Tibial artery (tissue), 4 donors: Measurements from ENCODE around the gene HIPK2.

ENCODE experiments used
- DNase-seq, 2 donors: peaks; one replicate each; pipeline ENCODE4 v3.0.0-alpha.2; 2019
- H3K27ac ChIP-seq, 2 donors: fragments of 200-600 bp; sonication (generic) in 1 of 2; 1 replicate in 1 of 2; 2 replicates in 1 of 2; pipeline ENCODE4 v1.5.1; 2018 to 2019; ENCODE audit warnings: mild to moderate bottlenecking in 1 of 2
- H3K27me3 ChIP-seq, 2 donors: fragments of 200-600 bp; sonication (generic) in 1 of 2; one replicate each; pipeline versions ENCODE4 v1.5.1 to v1.6.0; 2016 to 2019
- H3K36me3 ChIP-seq, 3 donors: fragments of 200-600 bp; sonication (generic) in 2 of 3; one replicate each; pipeline ENCODE4 v1.5.1; 2016 to 2019; ENCODE audit warnings: mild to moderate bottlenecking in 2 of 3
- H3K4me1 ChIP-seq, 4 donors: fragments of 200-600 bp; sonication (generic) in 2 of 4; 1 replicate in 3 of 4; 2 replicates in 1 of 4; pipeline ENCODE4 v1.5.1; 2016 to 2019
- H3K4me3 ChIP-seq, 2 donors: fragments of 200-600 bp; sonication (generic) in 1 of 2; 1 replicate in 1 of 2; 2 replicates in 1 of 2; pipeline ENCODE4 v1.5.1; 2018 to 2019; ENCODE audit warnings: mild to moderate bottlenecking in 2 of 2
- H3K9me3 ChIP-seq, 3 donors: fragments of 200-600 bp; sonication (generic) in 1 of 3; one replicate each; pipeline ENCODE4 v1.5.1; 2016 to 2019
- CTCF ChIP-seq, 2 experiments: fragments of 200-600 bp in 1 of 2; fragments of 450-650 bp in 1 of 2; IDR thresholded peaks; one replicate each; pipeline ENCODE4 v1.5.1; 2017 to 2019; ENCODE audit warnings: antibody characterized with exemption in 2 of 2, mild to moderate bottlenecking in 1 of 2, moderate library complexity in 1 of 2
- intact Hi-C: fragments of 100-400 bp; cut with DNase I; formaldehyde crosslinking; loops from one replicate; pipeline ENCODE4 v1.15.0; 2023; ENCODE audit warnings: low total_unique reads

Gene HIPK2

DNA sequence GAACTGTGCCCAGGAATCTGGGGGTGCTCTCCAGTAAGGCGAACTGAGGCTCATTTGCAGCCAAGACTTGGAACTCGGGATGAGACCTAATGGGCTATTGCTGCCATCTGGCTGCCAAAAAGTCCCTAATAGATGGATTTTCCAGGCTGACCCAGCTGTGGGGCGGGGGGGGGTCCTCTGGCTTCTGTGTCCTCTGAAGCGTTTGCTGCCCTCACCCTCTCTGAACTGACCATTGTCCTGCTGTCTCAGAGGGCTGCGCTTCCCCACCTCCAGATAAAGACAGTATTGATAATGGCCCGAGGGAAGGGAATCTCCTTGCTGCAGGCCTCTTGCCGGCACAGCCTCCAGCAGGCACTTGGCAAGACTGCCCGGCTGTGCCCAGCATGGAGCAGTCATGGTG is 207.7 kb downstream of the HIPK2 start:
- DNase-seq, result no peak

GRCh38 chr7:139568813-139569490 is 208.8 kb downstream of the HIPK2 start:
- no peaks in the 10 kb centered on the region for H3K4me1 ChIP-seq
- intact Hi-C loops, result no loop called here
- H3K36me3 ChIP-seq, result peaks cover 36 to 71% (median 37%) of the 10 kb centered on the region in 3 donors
- no peak for TF ChIP-seq CTCF (IDR thresholded peaks at IDR 0.05)
- H3K9me3 ChIP-seq, result no peaks in the 10 kb centered on the region
- H3K27me3 ChIP-seq, result no peaks in the 10 kb centered on the region
- DNase-seq, result no peak
- H3K27ac ChIP-seq, result no peak overlapping the region
- no peak overlapping the region for H3K4me3 ChIP-seq

More for the DNA sequence above, 207.7 kb downstream of the HIPK2 start:
- H3K4me3 ChIP-seq, result no peak overlapping the region
- intact Hi-C loops, result no loop called here
- H3K27ac ChIP-seq, result no peak overlapping the region
- H3K9me3 ChIP-seq, result no peaks in the 10 kb centered on the region
- H3K4me1 ChIP-seq, result no peaks in the 10 kb centered on the region
- TF ChIP-seq CTCF (IDR thresholded peaks at IDR 0.05), result no peak
- H3K27me3 ChIP-seq, result no peaks in the 10 kb centered on the region
- peaks cover 47 to 83% (median 49%) of the 10 kb centered on the region in 3 donors for H3K36me3 ChIP-seq

DNA sequence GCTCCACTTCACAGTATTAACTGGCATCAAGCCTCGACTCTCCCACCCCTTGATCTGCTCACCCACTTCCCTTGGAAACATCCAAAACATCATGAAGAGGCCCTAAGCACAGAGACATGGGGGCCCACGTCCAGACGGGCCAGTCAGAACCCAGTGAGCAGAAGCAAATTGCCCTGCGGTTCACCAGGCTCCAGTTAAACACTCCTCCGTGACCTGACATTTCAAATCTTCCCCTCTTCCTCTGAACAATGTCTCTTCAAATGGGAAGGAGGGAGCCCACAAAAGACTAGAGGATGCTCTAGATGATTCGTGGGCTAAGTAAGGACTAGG is 209.5 kb downstream of the HIPK2 start:
- no peaks in the 10 kb centered on the region for H3K9me3 ChIP-seq
- no peaks in the 10 kb centered on the region for H3K27me3 ChIP-seq
- H3K36me3 ChIP-seq, result peaks cover 29 to 65% (median 31%) of the 10 kb centered on the region in 3 donors
- DNase-seq, result no peak
- H3K27ac ChIP-seq, result no peak overlapping the region
- no peak for TF ChIP-seq CTCF (IDR thresholded peaks at IDR 0.05)
- intact Hi-C loops, result no loop called here
- H3K4me3 ChIP-seq, result no peak overlapping the region
- H3K4me1 ChIP-seq, result no peaks in the 10 kb centered on the region

DNA sequence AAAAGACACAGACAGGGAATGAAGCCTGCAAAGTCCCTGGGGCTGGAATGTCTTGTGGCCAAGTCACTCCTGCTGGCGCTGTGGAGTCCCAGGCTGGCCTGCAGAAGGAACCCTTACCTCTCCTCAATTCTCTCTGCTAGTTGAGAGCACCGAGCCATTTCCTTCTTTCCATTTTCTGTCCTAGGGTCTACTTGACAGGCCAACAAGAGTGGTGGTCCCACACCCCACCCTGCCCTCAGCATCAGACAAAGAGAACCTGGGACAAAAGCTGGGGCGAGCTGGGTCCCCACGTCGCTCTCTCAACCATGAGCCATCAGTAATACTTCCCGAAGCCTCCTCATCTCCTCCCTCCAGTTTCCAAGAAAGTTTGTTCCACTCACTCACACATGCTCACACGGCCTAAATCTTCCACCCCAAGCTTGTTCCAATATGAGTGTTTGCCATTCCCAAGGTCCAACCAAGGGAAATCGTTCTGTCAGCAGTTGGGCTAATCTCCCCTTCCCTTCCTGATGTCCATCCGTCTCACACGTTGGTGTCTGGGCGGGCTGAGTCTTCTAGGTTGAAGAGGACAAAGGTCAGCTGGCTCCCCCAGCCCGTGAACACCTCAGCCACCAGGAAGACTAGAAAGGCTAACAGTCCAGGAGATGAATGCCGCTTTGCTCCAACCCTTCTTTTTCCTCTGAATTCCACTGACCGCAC is 210.0 kb downstream of the HIPK2 start:
- DNase-seq, result no peak
- intact Hi-C loops, result no loop called here
- Histone ChIP-seq H3K9me3 (no peaks in the 10 kb centered on the region), H3K27ac (no peak overlapping the region), H3K36me3 (peaks cover 24 to 60% (median 26%) of the 10 kb centered on the region in 3 donors), H3K27me3 (no peaks in the 10 kb centered on the region), H3K4me1 (no peaks in the 10 kb centered on the region), H3K4me3 (no peak overlapping the region)
- TF ChIP-seq CTCF (IDR thresholded peaks at IDR 0.05), result no peak

- DNase-seq, result no peak
- intact Hi-C loops, result no loop called here
- no peaks in the 10 kb centered on the region for H3K9me3 ChIP-seq
Measured at GRCh38 chr7:139566736-139567646, 210.8 kb downstream of the HIPK2 start.

More at GRCh38 chr7:139566736-139567646, 210.8 kb downstream of the HIPK2 start:
- TF ChIP-seq CTCF (IDR thresholded peaks at IDR 0.05), result no peak
- Histone ChIP-seq H3K4me3 (no peak overlapping the region), H3K36me3 (peaks cover 19 to 52% (median 19%) of the 10 kb centered on the region in 3 donors), H3K4me1 (no peaks in the 10 kb centered on the region), H3K27me3 (no peaks in the 10 kb centered on the region), H3K27ac (no peak overlapping the region)
